Sciatic nerve (tissue), 2 donors: ENCODE results near the gene SLC29A3. TPM values are rescaled to one million over a fixed set of nuclear protein-coding genes. Genes with fewer than 3 reads are reported as not detected.

ENCODE experiments used
- ATAC-seq: fragments of 200-7000 bp; cut with Tn5 transposase; one replicate; pipeline ENCODE4 v1.9.1; 2020; ENCODE audit warnings: mild to moderate bottlenecking, moderate library complexity
- DNase-seq: peaks from one replicate; pipeline ENCODE4 v3.0.0-alpha.2; 2020; ENCODE audit warnings: low spot score
- intact Hi-C: fragments of 100-400 bp; cut with DNase I; formaldehyde crosslinking; loops from one replicate; pipeline ENCODE4 v1.14.2; 2022
- total RNA-seq: library from RNA; stranded (reverse); fragmentation: NEBNext Ultra II Directional; extraction: Animal tissue kit (Norgen Biotek cat#: 25700); gene quantifications from one replicate; pipeline ENCODE4 v1.2.1, GENCODE V29; 2021
- donor health status: DM: no; HTN: no; CAD: no.
- donor health status: DM: no; HTN: no; CAD: no.

SLC29A3 gene
- total RNA-seq, 1 donor from 2014 or later: 8.7 TPM

DNA sequence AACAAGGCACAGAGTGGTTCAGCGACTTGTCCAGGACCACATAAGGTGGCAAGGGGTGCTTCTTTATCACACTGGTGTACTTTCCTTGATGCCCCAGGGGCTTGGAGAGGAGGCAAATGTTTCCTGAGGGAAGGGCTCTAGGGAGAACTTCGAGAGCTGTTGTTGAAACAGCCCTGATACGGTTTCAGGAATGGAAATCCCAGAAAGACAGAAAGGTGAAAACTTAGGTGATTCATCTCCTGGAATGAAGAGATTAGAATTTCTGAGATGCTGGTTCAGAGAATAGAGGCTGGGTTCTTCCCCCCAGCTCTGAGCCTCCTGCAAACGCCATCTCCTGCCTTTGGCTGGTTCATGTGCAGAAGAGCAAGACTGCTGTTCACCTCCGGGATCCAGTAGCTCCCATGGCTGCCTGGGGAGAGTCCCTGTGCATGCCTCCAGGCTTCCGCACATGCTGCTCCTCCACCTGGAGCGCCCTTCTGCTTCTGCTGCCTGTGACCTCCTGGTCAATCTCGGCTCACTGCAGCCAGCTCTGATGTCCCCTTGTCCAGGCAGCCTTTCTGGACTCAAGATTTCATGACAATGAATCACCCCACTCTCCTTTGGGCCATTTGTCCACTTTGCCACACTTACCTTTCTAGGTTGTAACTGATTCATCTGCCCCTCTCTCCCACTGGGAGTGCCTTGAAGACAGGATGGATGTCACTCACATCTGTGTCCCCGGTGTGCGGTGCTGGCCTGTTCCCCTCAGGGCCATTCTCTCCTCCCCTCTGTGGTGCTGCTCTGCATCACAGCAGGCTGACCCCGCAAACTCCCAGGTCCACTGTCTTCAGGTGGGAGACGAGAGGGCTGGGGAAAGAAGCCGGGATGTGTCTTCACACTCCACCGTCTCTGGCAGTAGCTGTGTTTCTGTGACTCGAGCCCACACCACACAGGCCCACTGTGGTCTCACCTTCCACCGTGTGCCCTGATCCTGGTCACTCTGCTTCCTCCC, 74.0 kb downstream of the SLC29A3 start:
- ATAC-seq (no peak), DNase-seq (peak; percentile 45)
- intact Hi-C loops: no loop called here

DNA sequence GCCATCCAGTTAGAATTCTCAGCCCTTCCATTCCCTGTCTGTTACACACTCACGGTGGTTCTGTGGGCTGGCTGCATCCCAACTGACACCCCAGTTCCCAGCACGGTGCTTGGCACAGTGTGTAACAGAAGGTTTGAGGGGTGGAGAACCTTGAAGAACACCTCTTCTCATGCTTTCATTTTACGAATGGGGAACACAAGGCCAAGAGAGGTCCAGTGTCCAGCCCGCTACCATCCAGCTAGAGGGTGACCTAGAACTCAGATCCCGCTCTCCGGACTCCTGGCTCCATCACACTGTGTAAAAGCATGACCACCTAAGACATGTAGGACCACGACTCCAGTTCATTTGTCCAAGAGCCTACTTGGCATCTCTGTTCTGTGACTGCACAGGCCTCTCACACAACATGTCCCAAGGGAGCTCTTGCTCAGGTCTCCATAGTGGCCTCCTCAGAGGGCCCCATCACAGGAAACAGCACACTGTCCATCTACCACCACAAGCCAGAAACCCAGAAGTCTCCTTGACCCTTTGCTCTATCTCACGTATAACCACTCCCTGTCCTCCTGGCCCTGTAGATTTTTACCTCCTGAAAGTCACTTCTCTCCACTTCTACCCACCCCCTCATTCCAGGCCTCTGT, 74.9 kb downstream of the SLC29A3 start:
- ATAC-seq: no peak
- intact Hi-C loops: no loop called here
- DNase-seq: peak; percentile 10

DNA sequence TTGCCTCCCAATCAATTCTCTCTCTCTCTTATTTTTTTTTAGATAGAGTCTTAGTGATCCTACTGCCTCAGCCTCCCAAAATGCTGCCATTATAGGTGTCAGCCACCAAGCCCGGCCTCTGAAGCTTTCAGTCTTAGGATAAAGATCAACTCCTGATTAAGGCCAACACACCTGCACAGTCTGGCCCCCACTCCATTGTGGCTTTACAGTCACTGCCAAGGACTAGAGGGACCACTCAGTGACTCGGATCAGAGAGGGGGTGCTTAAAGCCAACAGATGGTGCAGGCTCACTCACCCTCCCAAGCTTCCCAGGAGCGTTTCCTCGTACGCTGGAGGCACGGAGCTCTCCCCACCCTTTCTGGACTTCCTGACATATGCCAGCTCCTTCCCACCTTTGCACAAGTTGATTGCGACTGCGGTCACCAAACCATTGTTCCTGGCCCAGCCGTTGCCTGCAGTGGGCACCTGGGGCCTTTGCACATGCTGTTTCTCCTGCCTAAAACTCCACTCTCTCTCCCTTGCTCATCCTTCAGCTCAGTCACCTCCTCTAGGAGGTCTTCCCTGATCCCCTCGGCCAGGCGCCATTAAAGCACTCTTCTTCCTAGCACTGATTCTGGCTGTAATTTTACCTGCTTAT, 76.0 kb downstream of the SLC29A3 start:
- ATAC-seq (no peak), DNase-seq (peak; percentile 30)
- intact Hi-C loops: loop anchor here (5.0 kb wide), 1 partner anchor 172 kb away; no protein-coding TSS in a partner anchor

DNA sequence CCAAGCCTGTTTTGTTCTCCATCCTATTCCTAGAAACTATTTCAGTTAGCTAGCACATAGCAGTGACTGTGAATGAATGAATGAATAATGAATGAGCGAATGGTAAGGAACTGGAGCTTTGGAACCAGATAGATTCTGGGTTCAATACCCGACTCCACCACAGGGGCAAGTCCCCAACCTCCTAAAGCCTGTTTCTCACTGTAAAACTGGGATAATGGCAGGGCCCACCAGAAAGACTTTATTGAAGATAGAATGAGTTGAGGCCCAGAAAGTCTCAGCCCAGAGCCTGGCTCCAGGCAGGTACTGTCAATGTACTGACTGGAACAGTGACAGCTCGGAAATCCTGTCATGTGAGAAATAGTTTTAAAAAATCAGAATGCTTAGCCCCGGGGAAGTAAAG, 76.6 kb downstream of the SLC29A3 start:
- peak; percentile 38 for DNase-seq
- intact Hi-C loops: loop anchor here (5.0 kb wide), 1 partner anchor 172 kb away; no protein-coding TSS in a partner anchor
- no peak for ATAC-seq

DNA sequence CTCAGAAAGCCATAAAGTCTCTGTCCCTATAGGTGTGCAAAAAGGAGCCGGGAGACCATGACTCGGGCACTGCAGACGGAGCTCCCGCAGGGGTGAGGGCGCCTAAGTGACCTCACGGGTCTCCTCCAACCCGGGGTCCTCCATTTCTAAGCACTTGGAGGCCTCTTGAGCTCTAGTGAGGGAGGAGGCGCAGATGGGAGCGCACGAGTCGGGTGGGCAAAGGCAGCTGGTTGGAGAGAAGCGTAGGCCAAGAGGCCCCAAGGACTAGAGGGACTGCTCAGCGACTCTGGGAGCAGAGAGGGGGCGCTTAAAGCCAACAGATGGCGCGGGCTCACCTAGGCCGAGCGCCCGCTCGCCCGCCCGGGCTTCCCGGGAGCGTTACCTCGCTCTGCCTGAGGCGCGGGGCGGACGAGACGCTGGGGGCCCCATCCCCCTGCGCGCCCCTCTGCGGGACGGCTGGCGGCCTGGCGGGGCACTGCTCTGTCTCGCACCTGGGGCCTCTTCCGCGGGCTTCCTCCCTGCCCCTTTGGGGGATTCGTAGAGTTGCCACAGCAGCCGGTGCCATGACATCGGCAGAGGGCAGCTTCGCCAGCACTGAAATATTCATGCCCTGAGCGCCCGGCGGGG, 77.1 kb downstream of the SLC29A3 start:
- DNase-seq (peak; percentile 76), ATAC-seq (peak; percentile 89)
- intact Hi-C loops: loop anchor here (5.0 kb wide), 1 partner anchor 171 kb away; no protein-coding TSS in a partner anchor

DNA sequence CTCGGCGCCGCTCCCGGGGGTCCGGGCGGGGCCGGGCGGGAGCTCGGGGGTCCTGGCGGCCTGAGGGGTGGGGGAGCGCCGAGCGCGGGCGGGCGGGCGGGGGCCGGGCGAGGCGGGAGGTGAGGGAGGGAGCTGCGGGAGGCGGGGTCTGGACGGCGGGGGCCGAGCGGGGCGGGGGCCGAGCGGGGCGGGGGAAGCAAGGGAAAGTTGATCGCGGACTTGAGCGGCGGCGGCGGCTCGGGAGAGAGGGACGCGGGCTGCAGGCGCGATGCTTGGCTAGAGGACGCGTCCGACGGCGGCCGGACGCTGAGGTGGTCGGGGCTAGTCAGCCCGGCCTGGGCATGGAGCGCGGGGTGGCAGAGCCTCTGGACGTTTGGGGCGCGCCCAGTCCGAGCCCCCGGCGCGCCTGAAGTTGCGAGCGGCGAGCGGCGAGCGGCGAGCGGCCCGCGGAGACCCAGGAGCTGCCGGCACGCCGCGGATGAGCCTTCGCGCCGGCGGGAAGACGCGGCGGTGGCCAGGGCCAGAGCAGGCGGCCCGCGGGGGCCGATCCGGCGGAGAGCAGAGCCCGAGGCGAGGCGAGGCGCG, 77.7 kb downstream of the SLC29A3 start, which contains the start of gene CDH23:
TSS of gene CDH23 (plus strand) at position 210 of the 585 bp plus-strand sequence. CDS start 42,912 bp downstream, outside the sequence.
- intact Hi-C loops: loop anchor here (5.0 kb wide), 1 partner anchor 170 kb away; no protein-coding TSS in a partner anchor
- DNase-seq (peak; percentile 77), ATAC-seq (peak; percentile 57)

DNA sequence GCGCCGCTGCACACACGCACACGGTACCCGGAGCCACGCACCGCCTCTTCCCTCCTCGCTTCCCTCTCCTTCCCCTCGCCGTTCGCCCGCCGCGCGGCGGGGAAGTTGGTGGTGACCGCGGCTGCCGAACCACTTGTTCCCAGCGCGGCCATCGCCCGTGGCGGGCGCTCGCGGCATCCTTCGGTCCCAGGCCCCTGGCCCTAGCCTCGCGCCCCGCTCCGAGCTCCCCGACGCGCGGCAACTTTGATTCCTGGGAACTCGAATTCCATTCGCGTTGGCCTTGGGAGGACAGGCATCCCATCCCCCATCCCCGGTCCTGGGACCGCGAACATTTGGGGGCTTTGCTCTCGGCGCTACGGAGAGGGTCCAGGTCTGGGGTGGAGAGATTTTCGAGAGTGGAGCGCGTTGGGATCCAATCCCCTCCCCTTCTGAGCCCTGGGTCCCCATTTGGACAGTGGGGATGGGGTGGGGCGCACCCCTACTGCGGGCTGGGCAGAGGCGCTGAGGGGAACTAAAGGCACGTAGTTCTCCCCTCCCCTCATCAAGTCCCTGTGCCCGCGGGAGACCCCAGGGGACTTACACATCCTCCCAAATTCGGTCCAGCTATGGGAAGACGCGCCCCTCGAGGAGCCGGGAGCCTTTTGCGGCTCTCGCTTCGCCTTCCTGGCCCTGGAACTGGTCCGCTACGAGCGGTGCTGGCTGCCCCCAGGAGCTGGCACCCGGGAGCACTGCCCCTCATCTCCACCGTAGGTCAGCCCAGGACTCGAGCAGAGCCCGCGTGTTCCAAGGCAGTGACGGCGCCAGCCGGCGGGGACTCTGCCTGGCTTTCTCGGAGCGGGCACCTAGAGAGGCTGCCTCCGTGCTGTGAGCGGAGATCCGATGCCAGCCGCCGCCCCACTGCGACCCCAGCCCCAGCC, 78.5 kb downstream of the SLC29A3 start:
- DNase-seq: peak; percentile 62
- ATAC-seq: peak; percentile 53
- intact Hi-C loops: loop anchor here (5.0 kb wide), 1 partner anchor 170 kb away; no protein-coding TSS in a partner anchor

DNA sequence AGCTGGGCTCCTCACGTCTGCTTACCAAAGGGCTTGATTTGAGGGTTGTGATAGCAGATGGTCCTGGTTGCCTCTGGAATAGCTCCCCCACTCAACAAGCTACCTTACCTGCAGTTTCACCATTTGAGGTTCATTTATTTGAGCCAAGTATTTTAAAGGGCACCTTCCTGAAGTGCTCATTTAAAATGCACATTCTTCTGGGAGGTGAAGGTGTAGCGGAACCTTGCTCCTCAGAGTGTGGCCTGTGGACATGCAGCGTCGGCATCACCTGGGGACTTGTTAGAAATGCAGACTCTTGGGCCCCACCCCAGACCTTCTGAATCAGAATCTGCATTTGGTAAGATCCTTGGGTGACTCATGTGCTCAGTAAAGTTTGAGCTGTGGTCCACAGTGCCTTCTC, 79.9 kb downstream of the SLC29A3 start:
- intact Hi-C loops: loop anchor here (5.0 kb wide), 1 partner anchor 168 kb away; no protein-coding TSS in a partner anchor
- ATAC-seq (no peak), DNase-seq (peak; percentile 32)

DNA sequence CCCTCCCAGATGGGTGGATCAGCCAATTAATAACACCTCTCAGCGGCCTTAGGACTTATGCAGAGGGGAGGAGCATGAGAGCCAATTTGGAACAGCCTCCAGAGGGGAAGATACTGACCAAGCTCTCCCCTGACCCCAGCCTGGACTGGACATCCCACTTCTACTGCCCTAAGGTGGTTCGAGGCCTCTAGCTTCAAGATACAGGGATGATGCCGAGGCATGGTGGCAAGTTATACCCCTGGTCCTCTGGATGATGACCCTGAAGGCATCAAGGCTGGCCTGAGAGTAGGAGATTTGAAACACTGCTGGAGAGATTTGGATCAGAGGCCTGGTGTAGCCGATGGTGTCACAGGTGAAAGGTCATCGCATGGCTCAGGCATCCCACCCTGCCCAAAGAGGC, 80.9 kb downstream of the SLC29A3 start:
- intact Hi-C loops: loop anchor here (5.0 kb wide), 1 partner anchor 167 kb away; no protein-coding TSS in a partner anchor
- DNase-seq: peak; percentile 32
- ATAC-seq: no peak

DNA sequence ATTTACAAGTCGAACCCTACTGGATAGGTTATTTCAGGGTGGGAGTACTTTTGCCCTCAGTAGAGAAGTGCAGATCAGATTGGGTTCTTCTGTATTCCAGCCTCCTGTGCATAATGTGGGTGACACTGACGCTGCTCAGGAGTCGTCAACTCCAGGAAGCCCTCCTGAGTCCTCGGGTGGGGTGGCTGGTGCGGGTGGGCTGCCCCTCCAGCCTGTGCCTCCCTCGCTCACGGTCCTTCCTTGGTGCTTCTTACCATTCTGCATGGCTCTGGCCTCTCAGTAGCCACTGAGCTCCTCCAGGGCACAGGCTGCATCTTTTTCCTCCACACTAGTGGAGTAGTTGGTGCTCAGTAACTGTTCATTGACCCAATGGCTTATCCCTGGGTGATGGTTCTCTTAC, 82.0 kb downstream of the SLC29A3 start:
- peak; percentile 45 for DNase-seq
- ATAC-seq: no peak
- intact Hi-C loops: no loop called here

DNA sequence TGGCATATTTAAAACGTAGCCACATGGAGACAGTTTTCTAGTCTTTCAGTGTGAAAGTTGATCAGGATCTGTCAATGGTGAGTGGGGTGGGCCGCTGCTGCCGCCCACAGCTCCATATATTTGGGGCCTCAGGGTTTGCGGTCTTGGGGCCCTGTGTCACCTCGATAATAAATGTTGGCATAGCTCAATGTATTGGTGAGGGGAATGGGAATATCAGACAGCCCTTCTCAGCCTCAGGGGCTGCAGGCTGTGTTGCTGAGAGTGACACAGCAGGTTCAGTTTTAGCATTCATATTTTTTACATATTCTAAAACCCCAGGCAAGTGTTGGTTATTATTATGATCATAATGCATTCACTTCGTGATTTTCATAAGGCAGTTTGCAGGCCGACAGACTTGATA, 82.9 kb downstream of the SLC29A3 start:
- intact Hi-C loops: no loop called here
- ATAC-seq (no peak), DNase-seq (peak; percentile 14)

DNA sequence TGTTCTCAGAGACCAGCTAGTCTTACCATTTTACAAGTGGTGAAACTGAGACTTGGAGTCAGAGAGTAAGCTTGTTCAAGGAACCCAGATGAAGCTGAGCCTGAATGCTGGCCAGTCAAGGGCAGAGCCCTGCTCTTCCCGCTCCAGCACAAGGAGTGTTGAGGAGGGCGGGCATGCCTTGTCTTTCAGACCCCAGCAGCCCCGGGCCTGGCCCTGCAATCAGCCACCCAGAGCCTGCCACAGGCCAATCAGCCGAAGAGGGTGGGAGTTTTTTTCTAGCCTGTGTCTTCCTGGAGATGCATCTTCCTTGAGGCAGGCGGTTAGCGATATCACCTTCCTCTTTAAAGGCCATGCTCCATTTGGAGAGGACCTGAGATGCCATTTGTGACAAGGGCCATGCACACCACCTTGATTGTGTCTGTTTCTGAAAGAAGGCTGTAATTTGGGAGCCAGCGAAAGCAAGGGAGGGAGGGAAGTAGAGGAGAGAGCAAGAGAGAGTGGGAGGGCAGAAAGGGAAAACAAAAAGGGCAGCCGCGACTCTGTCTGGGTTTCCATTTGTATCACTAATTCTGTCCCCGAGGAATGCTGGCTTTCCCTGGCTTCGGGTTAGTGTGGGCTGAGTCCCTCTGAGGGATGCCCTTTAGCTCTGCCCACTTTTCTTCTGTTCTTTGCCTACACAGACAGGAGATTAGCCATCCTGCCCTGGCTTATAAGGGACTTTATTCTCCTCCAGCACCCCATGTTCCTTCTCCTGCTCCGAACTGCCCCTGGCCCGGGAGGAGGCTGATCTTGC, 85.6 kb downstream of the SLC29A3 start:
- ATAC-seq: no peak
- peak; percentile 45 for DNase-seq
- intact Hi-C loops: no loop called here

DNA sequence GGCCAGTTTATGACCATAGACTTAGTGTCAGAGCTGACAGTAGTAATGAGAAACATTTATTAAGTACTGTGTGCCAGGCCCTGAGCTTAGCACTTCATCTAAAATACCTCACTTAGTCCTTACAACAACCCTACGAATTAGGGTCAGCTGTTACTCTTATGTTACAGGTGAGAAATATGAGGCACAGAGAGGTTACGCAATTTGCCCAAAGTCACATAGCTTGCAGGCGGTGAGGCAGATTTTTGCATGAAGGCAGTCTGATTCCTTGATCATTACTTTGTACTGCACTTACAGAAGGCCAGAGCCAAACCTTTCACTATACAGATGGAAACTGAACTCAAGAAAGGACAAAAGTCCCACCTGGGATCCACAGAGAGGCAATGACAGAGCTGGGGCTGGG, 87.8 kb downstream of the SLC29A3 start:
- intact Hi-C loops: no loop called here
- ATAC-seq (no peak), DNase-seq (no peak)

DNA sequence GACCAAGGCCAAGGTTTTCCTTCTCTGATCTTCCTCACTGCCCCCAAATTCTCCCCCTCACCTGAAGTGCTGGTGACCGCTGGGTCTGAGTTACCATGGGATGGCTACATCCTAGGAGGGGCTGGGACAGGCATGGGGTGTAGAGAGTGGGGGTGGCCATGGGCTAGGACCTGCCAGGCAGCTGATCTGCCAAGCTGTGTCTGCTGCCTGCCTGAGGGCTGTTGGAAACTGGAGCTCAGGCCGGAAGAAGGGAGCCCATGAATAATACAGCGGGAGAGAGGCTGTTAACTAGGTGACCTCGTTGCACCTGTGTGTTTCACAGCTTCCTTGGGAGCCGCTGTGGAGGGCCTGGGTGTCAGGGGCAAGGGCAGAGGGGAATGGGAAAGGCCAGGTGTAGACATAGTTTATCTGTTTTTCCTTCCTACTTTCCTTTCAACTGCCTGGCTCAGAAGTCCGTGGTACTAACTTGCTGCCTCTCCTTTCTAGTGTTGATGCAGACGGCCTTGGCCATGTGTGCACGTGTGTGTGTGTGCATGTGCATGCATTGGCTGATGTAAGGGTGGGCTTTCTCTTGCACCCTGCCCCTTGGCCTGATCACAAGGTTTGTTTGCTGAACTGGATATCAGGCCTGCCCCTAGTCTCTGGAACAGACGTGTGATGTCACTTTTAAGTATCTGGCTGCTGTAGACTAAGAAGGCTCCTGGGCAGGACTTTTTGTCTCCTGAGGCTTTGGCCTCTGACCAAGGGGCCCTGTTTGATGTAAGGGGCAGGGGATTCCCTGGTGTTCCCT, 89.6 kb downstream of the SLC29A3 start:
- intact Hi-C loops: no loop called here
- ATAC-seq (no peak), DNase-seq (no peak)

DNA sequence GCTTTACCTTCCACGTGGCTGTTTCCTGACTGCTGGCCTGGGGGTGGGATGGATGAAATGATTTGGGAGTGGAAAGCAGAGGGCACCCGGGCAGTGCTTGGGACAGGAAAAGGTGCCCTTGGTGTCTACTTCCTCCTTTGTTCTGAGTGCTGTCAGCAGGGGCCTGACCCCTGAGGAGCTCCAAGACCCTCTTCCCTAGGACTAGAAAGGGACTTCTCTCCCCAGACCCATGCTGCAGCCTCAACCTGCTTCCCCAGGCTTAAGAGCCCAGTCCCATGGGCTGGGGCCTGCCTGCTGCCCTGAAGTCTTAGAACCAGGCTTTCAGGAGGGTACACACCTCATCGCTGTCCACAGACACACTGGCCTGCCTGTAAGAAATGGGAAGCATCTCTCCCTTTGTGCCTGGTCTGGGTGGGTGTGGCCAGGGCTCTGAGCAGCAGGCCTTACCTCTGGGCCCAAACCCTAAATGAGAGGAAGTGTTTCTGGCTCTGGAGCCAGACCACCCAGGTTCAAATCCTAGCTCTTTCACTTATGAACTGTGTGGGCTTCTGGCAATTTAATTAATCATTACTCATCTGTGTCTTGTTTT, 90.6 kb downstream of the SLC29A3 start:
- intact Hi-C loops: no loop called here
- ATAC-seq (no peak), DNase-seq (no peak)
